ENCODE measurements around the gene IRF2. TPM values are rescaled to one million over a fixed set of nuclear protein-coding genes. Genes with fewer than 3 reads are reported as not detected.

Gene IRF2
- total RNA-seq, 1 donor from 2014 or later: 16.1 TPM

DNA sequence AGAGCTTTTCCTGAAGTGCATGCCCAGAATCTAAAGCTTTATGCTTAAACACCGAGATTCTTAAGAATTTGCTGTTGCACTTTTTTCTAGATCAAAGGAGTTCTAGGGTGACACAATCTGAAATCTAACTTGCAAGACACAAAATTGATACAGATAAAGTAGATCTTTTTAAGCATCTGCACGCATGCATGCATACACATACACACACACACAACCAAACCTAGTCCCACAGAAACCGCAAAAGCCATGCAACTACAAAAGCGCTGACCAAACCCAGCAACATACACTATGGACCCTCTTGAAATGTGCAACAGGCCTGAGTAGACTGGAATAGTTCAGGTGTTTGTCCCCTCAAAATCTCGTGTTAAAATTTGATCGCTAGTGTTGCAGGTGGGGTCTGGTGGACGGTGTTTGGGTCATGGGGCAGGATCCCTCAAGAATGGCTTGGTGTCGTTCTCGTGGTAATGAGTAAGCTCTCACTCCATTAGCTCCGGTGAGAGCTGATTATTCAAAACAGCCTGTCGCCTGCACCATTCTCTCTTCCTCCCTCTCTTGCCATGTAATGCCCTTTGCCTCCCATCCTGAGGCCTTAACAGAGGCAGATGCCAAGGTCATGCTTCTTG, 52.7 kb downstream of the IRF2 start:
- Mint-ChIP-seq H3K4me3 (no peak overlapping the region), H3K36me3 (peaks cover 56% of the 10 kb centered on the region), H3K9me3 (peaks cover 16% of the 10 kb centered on the region), H3K4me1 (no peaks in the 10 kb centered on the region), H3K27me3 (ENCODE audit: insufficient read depth, low read depth) (peaks cover 2% of the 10 kb centered on the region), H3K27ac (no peak overlapping the region)
- Histone ChIP-seq H3K4me2 (no peak overlapping the region), H3K4me1 (peaks cover 13% of the 10 kb centered on the region), H3K36me3 (no peaks in the 10 kb centered on the region), H4K20me1 (ENCODE audit: low read depth) (peaks cover 5% of the 10 kb centered on the region), H3K27ac (peak overlapping the region; percentile 18), H3K4me3 (no peak overlapping the region), H2AFZ (replicated peaks) (no peak overlapping the region), H3K27me3 (no peaks in the 10 kb centered on the region), H3F3A (ENCODE audit: low read depth) (peaks cover 13% of the 10 kb centered on the region), H3K79me2 (ENCODE audit: low read depth) (peaks cover 11% of the 10 kb centered on the region), H3K9ac (no peak overlapping the region), H3K9me3 (ENCODE audit: low read depth) (peaks cover 7% of the 10 kb centered on the region)
- no peak for DNase-seq (ENCODE audit: low spot score)
- TF ChIP-seq EZH2 (IDR thresholded peaks at IDR 0.05) (no peak), EZH2phosphoT487 (IDR thresholded peaks at IDR 0.05) (no peak)
- TF ChIP-seq, protein P1, sequence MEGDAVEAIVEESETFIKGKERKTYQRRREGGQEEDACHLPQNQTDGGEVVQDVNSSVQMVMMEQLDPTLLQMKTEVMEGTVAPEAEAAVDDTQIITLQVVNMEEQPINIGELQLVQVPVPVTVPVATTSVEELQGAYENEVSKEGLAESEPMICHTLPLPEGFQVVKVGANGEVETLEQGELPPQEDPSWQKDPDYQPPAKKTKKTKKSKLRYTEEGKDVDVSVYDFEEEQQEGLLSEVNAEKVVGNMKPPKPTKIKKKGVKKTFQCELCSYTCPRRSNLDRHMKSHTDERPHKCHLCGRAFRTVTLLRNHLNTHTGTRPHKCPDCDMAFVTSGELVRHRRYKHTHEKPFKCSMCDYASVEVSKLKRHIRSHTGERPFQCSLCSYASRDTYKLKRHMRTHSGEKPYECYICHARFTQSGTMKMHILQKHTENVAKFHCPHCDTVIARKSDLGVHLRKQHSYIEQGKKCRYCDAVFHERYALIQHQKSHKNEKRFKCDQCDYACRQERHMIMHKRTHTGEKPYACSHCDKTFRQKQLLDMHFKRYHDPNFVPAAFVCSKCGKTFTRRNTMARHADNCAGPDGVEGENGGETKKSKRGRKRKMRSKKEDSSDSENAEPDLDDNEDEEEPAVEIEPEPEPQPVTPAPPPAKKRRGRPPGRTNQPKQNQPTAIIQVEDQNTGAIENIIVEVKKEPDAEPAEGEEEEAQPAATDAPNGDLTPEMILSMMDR (IDR thresholded peaks at IDR 0.05): no peak

DNA sequence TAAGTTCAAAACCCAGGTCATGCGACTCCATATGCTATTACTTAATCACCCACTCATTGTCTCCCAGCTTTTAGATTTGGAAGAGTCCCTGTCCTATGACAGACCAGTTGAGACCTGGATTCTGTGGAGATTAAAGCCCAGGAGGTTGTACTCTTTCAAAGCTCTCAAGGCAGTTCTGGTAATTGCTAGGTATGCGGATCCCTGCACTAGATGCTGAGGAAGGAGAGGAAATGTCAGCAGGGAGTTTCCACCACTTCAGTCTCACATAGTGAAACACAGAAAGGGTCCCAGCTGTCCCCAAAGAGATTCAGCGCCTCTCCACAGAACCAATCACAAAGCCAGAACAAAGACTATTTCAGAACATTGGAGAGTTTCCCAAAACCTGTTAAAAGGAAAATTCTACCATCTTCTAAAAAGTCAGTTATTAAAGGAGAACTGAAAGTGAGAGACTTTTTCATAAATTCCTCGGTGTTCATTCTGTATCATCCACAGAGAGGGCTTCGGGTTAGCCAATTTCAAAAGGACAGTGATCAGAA, 53.4 kb downstream of the IRF2 start:
- Histone ChIP-seq H3K36me3 (no peaks in the 10 kb centered on the region), H3K9me3 (ENCODE audit: low read depth) (peaks cover 7% of the 10 kb centered on the region), H3K27me3 (no peaks in the 10 kb centered on the region), H3K4me3 (no peak overlapping the region), H3K4me2 (peak overlapping the region; percentile 20), H3K9ac (no peak overlapping the region), H4K20me1 (ENCODE audit: low read depth) (peaks cover 5% of the 10 kb centered on the region), H3K4me1 (peaks cover 13% of the 10 kb centered on the region), H3F3A (ENCODE audit: low read depth) (peaks cover 13% of the 10 kb centered on the region), H3K27ac (peak overlapping the region; percentile 18), H3K79me2 (ENCODE audit: low read depth) (peaks cover 11% of the 10 kb centered on the region), H2AFZ (replicated peaks) (no peak overlapping the region)
- H3K27me3 Mint-ChIP-seq (ENCODE audit: insufficient read depth, low read depth): no peaks in the 10 kb centered on the region
- TF ChIP-seq, protein P1 (IDR thresholded peaks at IDR 0.05): no peak
- TF ChIP-seq EZH2phosphoT487 (IDR thresholded peaks at IDR 0.05): no peak
- TF ChIP-seq EZH2 (IDR thresholded peaks at IDR 0.05): no peak
- DNase-seq (ENCODE audit: low spot score): peak; percentile 29
- H3K4me3 Mint-ChIP-seq: no peak overlapping the region
- H3K4me1 Mint-ChIP-seq: no peaks in the 10 kb centered on the region
- no peak overlapping the region for H3K27ac Mint-ChIP-seq
- peaks cover 51% of the 10 kb centered on the region for H3K36me3 Mint-ChIP-seq
- H3K9me3 Mint-ChIP-seq: peaks cover 16% of the 10 kb centered on the region

DNA sequence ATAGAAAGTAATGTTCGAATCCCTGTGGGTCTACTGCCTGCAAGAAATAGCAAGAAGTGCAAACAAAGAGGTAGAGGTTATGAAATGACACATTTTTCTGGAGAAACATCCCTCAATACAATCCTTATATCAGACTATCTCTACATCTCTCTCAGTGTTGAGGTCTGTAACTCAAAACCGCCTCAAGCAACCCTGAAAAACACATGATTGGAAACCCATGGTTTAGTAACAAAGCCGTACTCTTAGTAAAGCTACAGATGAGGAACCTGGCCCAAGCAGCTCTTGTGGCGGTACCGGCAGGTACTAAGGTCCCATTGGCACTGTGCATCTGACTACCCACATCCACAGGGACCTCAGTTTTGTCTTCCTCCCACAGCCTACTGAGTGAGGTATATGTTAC, 53.9 kb downstream of the IRF2 start:
- H4K20me1 ChIP-seq (ENCODE audit: low read depth): peaks cover 5% of the 10 kb centered on the region
- no peak overlapping the region for H3K27ac ChIP-seq
- Mint-ChIP-seq H3K4me3 (no peak overlapping the region), H3K4me1 (no peaks in the 10 kb centered on the region), H3K36me3 (peaks cover 49% of the 10 kb centered on the region), H3K27me3 (ENCODE audit: insufficient read depth, low read depth) (no peaks in the 10 kb centered on the region), H3K27ac (no peak overlapping the region), H3K9me3 (peaks cover 16% of the 10 kb centered on the region)
- TF ChIP-seq, protein P1 (IDR thresholded peaks at IDR 0.05): no peak
- TF ChIP-seq EZH2phosphoT487 (IDR thresholded peaks at IDR 0.05): no peak
- TF ChIP-seq EZH2 (IDR thresholded peaks at IDR 0.05): no peak
- peaks cover 13% of the 10 kb centered on the region for H3F3A ChIP-seq (ENCODE audit: low read depth)
- no peaks in the 10 kb centered on the region for H3K36me3 ChIP-seq
- H3K9ac ChIP-seq: no peak overlapping the region
- peaks cover 7% of the 10 kb centered on the region for H3K9me3 ChIP-seq (ENCODE audit: low read depth)
- no peak overlapping the region for H2AFZ ChIP-seq (replicated peaks)
- H3K4me3 ChIP-seq: no peak overlapping the region
- H3K79me2 ChIP-seq (ENCODE audit: low read depth): peaks cover 11% of the 10 kb centered on the region
- peak overlapping the region; percentile 20 for H3K4me2 ChIP-seq
- no peaks in the 10 kb centered on the region for H3K27me3 ChIP-seq
- DNase-seq (ENCODE audit: low spot score): no peak
- H3K4me1 ChIP-seq: peaks cover 13% of the 10 kb centered on the region

All from neural progenitor cell (in vitro differentiated cells).